Activated naive CD4-positive, alpha-beta T cell treated with anti-CD3 and anti-CD28 coated beads for 36 hours (primary cell): ENCODE results near the gene MID2. TPM values are rescaled to one million over a fixed set of nuclear protein-coding genes. Genes with fewer than 3 reads are reported as not detected.
"Not testable (repeated sequence)": the region's sequence is repeated elsewhere in the genome, so short reads cannot be mapped to it uniquely, and the experiment has no call there.

Source experiments
- CTCF ChIA-PET: fragments of 350-600 bp; sonication (Branson Sonifier 250); formaldehyde crosslinking; loops from one replicate; lab custom pipeline; 2021; ENCODE audit warnings: antibody characterized with exemption; lab: Charles Lee
- DNase-seq: peaks from one replicate; pipeline ENCODE4 v3.0.0-alpha.2; 2020
- H3K27ac Mint-ChIP-seq: one replicate; pipeline ENCODE4 v1.8.0; 2021; ENCODE audit warnings: mild to moderate bottlenecking, mixed read lengths
- H3K27me3 Mint-ChIP-seq: one replicate; pipeline ENCODE4 v1.8.0; 2021; ENCODE audit warnings: low read depth, mixed read lengths
- H3K36me3 Mint-ChIP-seq: one replicate; pipeline ENCODE4 v1.8.0; 2021; ENCODE audit warnings: low read depth, mixed read lengths
- H3K4me1 Mint-ChIP-seq: one replicate; pipeline ENCODE4 v1.8.0; 2021; ENCODE audit warnings: low read depth, mixed read lengths
- H3K4me3 Mint-ChIP-seq: one replicate; pipeline ENCODE4 v1.8.0; 2021; ENCODE audit warnings: mild to moderate bottlenecking, moderate library complexity, mixed read lengths
- H3K9me3 Mint-ChIP-seq: one replicate; pipeline ENCODE4 v1.8.0; 2021; ENCODE audit warnings: mixed read lengths
- intact Hi-C: fragments of 100-400 bp; cut with micrococcal nuclease; formaldehyde crosslinking; loops from one replicate; pipeline ENCODE4 v1.15.1; 2023
- total RNA-seq, 2 experiments: library from RNA; stranded (reverse); gene quantifications; one replicate each; pipeline ENCODE4 v1.2.3, GENCODE V29; 2021

Gene MID2
- total RNA-seq, 2 experiments from 2014 or later, result 8.6 to 10.5 TPM

- Mint-ChIP-seq H3K4me3 (no peak overlapping the region), H3K4me1 (no peaks in the 10 kb centered on the region), H3K27me3 (no peaks in the 10 kb centered on the region), H3K27ac (no peak overlapping the region), H3K36me3 (peaks cover 14% of the 10 kb centered on the region), H3K9me3 (no peaks in the 10 kb centered on the region)
- intact Hi-C loops, result no loop called here
- DNase-seq, result no peak
- CTCF ChIA-PET, result no interaction called here
Observed at GRCh38 chrX:107905366-107905765, 79.7 kb downstream of the MID2 start.

DNA sequence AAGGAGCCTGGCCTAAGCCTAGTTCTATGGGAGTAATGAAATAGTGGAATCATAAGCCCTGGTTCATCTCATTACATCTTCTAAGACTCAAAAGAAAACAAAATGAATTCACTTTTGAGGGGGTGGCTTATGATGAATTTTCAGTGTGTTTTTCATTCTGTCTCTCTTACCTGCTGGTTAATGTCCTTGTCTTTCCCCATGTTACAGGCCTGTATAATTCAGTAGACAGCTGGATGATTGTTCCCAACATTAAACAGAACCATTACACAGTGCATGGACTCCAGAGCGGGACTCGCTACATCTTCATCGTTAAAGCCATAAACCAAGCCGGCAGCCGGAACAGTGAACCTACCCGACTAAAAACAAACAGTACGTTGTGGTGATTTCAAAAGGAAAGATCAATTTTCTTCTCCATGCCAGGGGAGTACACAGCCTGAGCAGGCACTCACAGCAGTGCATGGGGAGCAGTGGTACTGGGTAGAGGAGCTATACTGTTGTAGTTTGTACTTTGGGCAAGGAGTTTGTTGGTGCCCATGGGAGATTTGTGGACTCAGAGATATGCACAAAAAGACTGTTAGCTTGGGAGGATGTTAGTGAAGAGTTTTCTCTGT lies 98.6 kb downstream of the MID2 start:
- H3K4me1 Mint-ChIP-seq, result no peaks in the 10 kb centered on the region
- no peak overlapping the region for H3K27ac Mint-ChIP-seq
- no peaks in the 10 kb centered on the region for H3K9me3 Mint-ChIP-seq
- CTCF ChIA-PET, result no interaction called here
- no peak overlapping the region for H3K4me3 Mint-ChIP-seq
- H3K27me3 Mint-ChIP-seq, result no peaks in the 10 kb centered on the region
- no peak for DNase-seq
- peaks cover 9% of the 10 kb centered on the region for H3K36me3 Mint-ChIP-seq
- intact Hi-C loops, result no loop called here

- H3K9me3 Mint-ChIP-seq, result no peaks in the 10 kb centered on the region
- CTCF ChIA-PET, result no interaction called here
Observed at GRCh38 chrX:107934262-107934661, 108.6 kb downstream of the MID2 start.

GRCh38 chrX:107935200-107935599 lies 109.5 kb downstream of the MID2 start:
- Mint-ChIP-seq H3K27ac (no peak overlapping the region), H3K4me1 (peaks cover 5% of the 10 kb centered on the region), H3K27me3 (peaks cover 20% of the 10 kb centered on the region), H3K9me3 (no peaks in the 10 kb centered on the region), H3K36me3 (no peaks in the 10 kb centered on the region), H3K4me3 (no peak overlapping the region)
- intact Hi-C loops, result no loop called here
- no peak for DNase-seq
- CTCF ChIA-PET, result no interaction called here

More at GRCh38 chrX:107934262-107934661, 108.6 kb downstream of the MID2 start:
- intact Hi-C loops, result no loop called here
- no peaks in the 10 kb centered on the region for H3K36me3 Mint-ChIP-seq
- H3K27ac Mint-ChIP-seq, result no peak overlapping the region
- peaks cover 15% of the 10 kb centered on the region for H3K27me3 Mint-ChIP-seq
- peaks cover 5% of the 10 kb centered on the region for H3K4me1 Mint-ChIP-seq
- no peak for DNase-seq
- no peak overlapping the region for H3K4me3 Mint-ChIP-seq

DNA sequence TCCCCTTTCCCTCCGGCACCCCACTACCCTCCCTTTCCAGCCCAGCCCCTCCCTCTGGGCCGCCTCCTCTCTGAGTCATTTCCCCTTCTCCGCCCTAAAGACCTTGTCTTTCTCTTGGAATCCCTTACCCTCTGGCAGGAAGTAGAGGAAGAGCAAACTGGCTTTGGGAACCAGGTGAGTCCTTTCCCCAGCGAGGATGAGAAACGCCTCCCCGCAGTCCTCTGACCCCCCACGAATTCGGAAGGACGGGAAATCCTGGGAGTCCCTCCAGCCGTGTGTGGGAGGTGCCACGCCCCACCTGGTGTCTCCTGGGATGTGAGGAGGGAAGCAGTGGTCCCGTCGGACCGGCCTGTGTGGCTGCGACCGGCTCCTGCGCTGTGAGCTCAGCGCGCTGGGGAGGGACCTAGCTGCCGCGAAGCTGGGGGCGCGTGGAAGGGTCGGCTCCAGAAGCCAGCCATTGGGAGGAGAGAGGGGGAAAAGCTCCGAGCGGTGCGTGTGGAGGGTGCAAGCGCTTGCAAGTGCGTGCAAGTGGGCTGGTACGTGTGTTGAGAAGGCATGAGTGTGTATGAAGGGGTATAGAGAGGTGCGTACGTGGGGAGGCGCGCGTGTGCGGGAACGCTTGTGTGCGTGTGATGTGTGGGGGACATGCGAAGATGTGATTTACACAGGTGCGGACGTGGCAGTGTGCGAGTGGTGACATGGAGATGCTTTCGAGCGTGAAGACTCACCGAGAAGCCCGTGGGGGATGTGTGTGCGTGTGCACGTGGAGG lies 110.2 kb downstream of the MID2 start:
- Mint-ChIP-seq H3K36me3 (no peaks in the 10 kb centered on the region), H3K9me3 (no peaks in the 10 kb centered on the region), H3K4me1 (peaks cover 5% of the 10 kb centered on the region), H3K27me3 (peaks cover 20% of the 10 kb centered on the region), H3K4me3 (peak overlapping the region; percentile 44), H3K27ac (no peak overlapping the region)
- no peak for DNase-seq
- CTCF ChIA-PET, result no interaction called here
- intact Hi-C loops, result no loop called here

- intact Hi-C loops, result no loop called here
- CTCF ChIA-PET, result no interaction called here
- no peak for DNase-seq
- Mint-ChIP-seq H3K4me1 (peaks cover 5% of the 10 kb centered on the region), H3K27me3 (peaks cover 20% of the 10 kb centered on the region), H3K36me3 (no peaks in the 10 kb centered on the region), H3K4me3 (peak overlapping the region; percentile 44), H3K9me3 (no peaks in the 10 kb centered on the region), H3K27ac (no peak overlapping the region)
Observed at GRCh38 chrX:107936434-107936730, 110.7 kb downstream of the MID2 start.

GRCh38 chrX:107940095-107940494 lies 114.4 kb downstream of the MID2 start:
- Mint-ChIP-seq H3K36me3 (no peaks in the 10 kb centered on the region), H3K4me3 (no peak overlapping the region), H3K27me3 (peaks cover 20% of the 10 kb centered on the region), H3K9me3 (no peaks in the 10 kb centered on the region), H3K4me1 (peaks cover 5% of the 10 kb centered on the region), H3K27ac (no peak overlapping the region)
- CTCF ChIA-PET, result no interaction called here
- DNase-seq, result no peak
- intact Hi-C loops, result no loop called here

- H3K4me1 Mint-ChIP-seq, DNase-seq, H3K36me3 Mint-ChIP-seq, H3K27me3 Mint-ChIP-seq, H3K4me3 Mint-ChIP-seq, H3K9me3 Mint-ChIP-seq, H3K27ac Mint-ChIP-seq, CTCF ChIA-PET, intact Hi-C loops: not testable (repeated sequence)
Observed at GRCh38 chrX:107955337-107955736, 129.7 kb downstream of the MID2 start.

GRCh38 chrX:107968623-107969022 lies 143.0 kb downstream of the MID2 start:
- Mint-ChIP-seq H3K36me3 (no peaks in the 10 kb centered on the region), H3K27me3 (no peaks in the 10 kb centered on the region), H3K27ac (no peak overlapping the region), H3K9me3 (no peaks in the 10 kb centered on the region), H3K4me3 (no peak overlapping the region), H3K4me1 (no peaks in the 10 kb centered on the region)
- intact Hi-C loops, result no loop called here
- CTCF ChIA-PET, result no interaction called here
- DNase-seq, result no peak

- H3K27me3 Mint-ChIP-seq, result no peaks in the 10 kb centered on the region
- H3K27ac Mint-ChIP-seq, result no peak overlapping the region
- H3K9me3 Mint-ChIP-seq, result no peaks in the 10 kb centered on the region
- no peaks in the 10 kb centered on the region for H3K4me1 Mint-ChIP-seq
- DNase-seq, result no peak
- no peaks in the 10 kb centered on the region for H3K36me3 Mint-ChIP-seq
- H3K4me3 Mint-ChIP-seq, result no peak overlapping the region
- intact Hi-C loops, result no loop called here
- CTCF ChIA-PET, result interaction anchor here (0.6 kb wide), 1 partner anchor 107 kb away, joined by 4 read pairs; no protein-coding TSS in a partner anchor
Observed at GRCh38 chrX:107970073-107970472, 144.4 kb downstream of the MID2 start.

DNA sequence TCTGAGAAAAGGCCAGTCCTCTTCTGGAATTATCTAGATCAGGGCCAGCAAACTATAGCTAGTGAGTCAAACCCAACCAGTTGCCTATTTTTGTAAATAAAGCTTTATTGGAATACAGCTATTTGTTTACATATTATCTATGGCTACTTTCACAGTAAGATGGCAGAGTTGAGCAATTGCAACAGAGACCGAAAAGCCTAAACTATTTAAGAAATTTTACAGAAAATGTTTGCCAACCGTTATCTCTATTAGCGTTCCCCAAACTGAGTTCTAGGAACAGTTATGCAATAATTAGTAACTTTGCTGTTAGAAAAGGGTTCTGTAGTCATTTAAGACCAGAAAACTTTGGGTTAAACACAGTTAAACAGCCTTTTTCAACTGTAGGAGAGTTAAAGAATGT lies 146.0 kb downstream of the MID2 start:
- intact Hi-C loops, result no loop called here
- Mint-ChIP-seq H3K36me3 (no peaks in the 10 kb centered on the region), H3K4me3 (no peak overlapping the region), H3K4me1 (no peaks in the 10 kb centered on the region), H3K27ac (no peak overlapping the region), H3K27me3 (no peaks in the 10 kb centered on the region), H3K9me3 (no peaks in the 10 kb centered on the region)
- DNase-seq, result no peak
- CTCF ChIA-PET, result no interaction called here
